Naive thymus-derived CD4-positive, alpha-beta T cell (primary cell): ENCODE measurements around the gene ACOT2. TPM values are rescaled to one million over a fixed set of nuclear protein-coding genes. Genes with fewer than 3 reads are reported as not detected.

Experiments
- ATAC-seq: fragments of 150-1000 bp; cut with Tn5 transposase; 2 replicates; pipeline ENCODE4 v1.10.0; 2021; ENCODE audit warnings: mild to moderate bottlenecking, moderate library complexity
- CTCF ChIA-PET: fragments of 350-600 bp; sonication (Branson Sonifier 250); formaldehyde crosslinking; loops from one replicate; lab custom pipeline; 2021; ENCODE audit warnings: antibody characterized with exemption; lab: Charles Lee
- POLR2A ChIA-PET: fragments of 350-600 bp; sonication (Branson Sonifier 250); formaldehyde crosslinking; loops from one replicate; lab custom pipeline; 2021; ENCODE audit warnings: antibody characterized with exemption, inconsistent platforms; lab: Charles Lee
- DNase-seq, 9 donors: peaks; one replicate each; pipeline versions ENCODE4 v3.0.0 to v3.0.0-alpha.2; 2020 to 2022; ENCODE audit warnings: mixed read lengths in 1 of 9
- H3K27ac ChIP-seq: one replicate; pipeline ENCODE4 v1.7.0; 2013; ENCODE audit warnings: mild to moderate bottlenecking, low read depth, low read length, moderate library complexity
- H3K27me3 ChIP-seq, 2 donors: one replicate each; pipeline ENCODE4 v1.7.0; 2013; ENCODE audit warnings: low read length in 2 of 2, mild to moderate bottlenecking in 2 of 2, moderate library complexity in 2 of 2; ENCODE audit not compliant: control insufficient read depth in 2 of 2, insufficient read depth in 2 of 2
- H3K36me3 ChIP-seq, 3 experiments: 1 replicate in 2 of 3; 2 replicates in 1 of 3; pipeline ENCODE4 v1.7.0; 2013; ENCODE audit warnings: low read length in 3 of 3, mild to moderate bottlenecking in 3 of 3, moderate library complexity in 1 of 3; ENCODE audit not compliant: insufficient read depth in 3 of 3, control insufficient read depth in 2 of 3
- H3K4me1 ChIP-seq, 2 donors: one replicate each; pipeline ENCODE4 v1.7.0; 2013; ENCODE audit warnings: low read length in 2 of 2, mild to moderate bottlenecking in 2 of 2, moderate library complexity in 1 of 2; ENCODE audit not compliant: control insufficient read depth in 2 of 2, insufficient read depth in 2 of 2
- H3K4me3 ChIP-seq: 2 replicates; pipeline ENCODE4 v1.7.0; 2013; ENCODE audit warnings: mild to moderate bottlenecking, low read length
- H3K9me3 ChIP-seq, 3 experiments: 1 replicate in 2 of 3; 2 replicates in 1 of 3; pipeline ENCODE4 v1.7.0; 2013; ENCODE audit warnings: low read length in 3 of 3; ENCODE audit not compliant: control insufficient read depth in 2 of 3
- H3K27ac Mint-ChIP-seq, 9 donors: one replicate each; pipeline ENCODE4 v1.8.0; 2020 to 2022; ENCODE audit warnings: mixed read lengths in 9 of 9, mild to moderate bottlenecking in 8 of 9, moderate library complexity in 5 of 9, inconsistent platforms in 2 of 9
- H3K27me3 Mint-ChIP-seq, 5 donors: one replicate each; pipeline ENCODE4 v1.8.0; 2021 to 2022; ENCODE audit warnings: mixed read lengths in 5 of 5, mild to moderate bottlenecking in 1 of 5
- H3K36me3 Mint-ChIP-seq, 5 donors: one replicate each; pipeline ENCODE4 v1.8.0; 2020 to 2022; ENCODE audit warnings: mixed read lengths in 5 of 5, mild to moderate bottlenecking in 3 of 5, inconsistent platforms in 1 of 5
- H3K4me1 Mint-ChIP-seq, 7 donors: one replicate each; pipeline ENCODE4 v1.8.0; 2020 to 2022; ENCODE audit warnings: mixed read lengths in 7 of 7, mild to moderate bottlenecking in 3 of 7, inconsistent platforms in 1 of 7
- H3K4me3 Mint-ChIP-seq, 10 donors: one replicate each; pipeline ENCODE4 v1.8.0; 2020 to 2022; ENCODE audit warnings: mild to moderate bottlenecking in 10 of 10, mixed read lengths in 10 of 10, moderate library complexity in 6 of 10, inconsistent platforms in 2 of 10
- H3K9me3 Mint-ChIP-seq, 11 donors: one replicate each; pipeline ENCODE4 v1.8.0; 2020 to 2022; ENCODE audit warnings: mixed read lengths in 11 of 11, mild to moderate bottlenecking in 4 of 11, inconsistent platforms in 1 of 11, moderate library complexity in 1 of 11
- intact Hi-C, 2 donors: fragments of 100-400 bp; cut with micrococcal nuclease; formaldehyde crosslinking; loops; one replicate each; pipeline ENCODE4 v1.15.1; 2023
- polyA plus RNA-seq, 2 donors: library from polyadenylated mRNA; unstranded; fragments of 300-500 nt; fragmentation: Illumina TruSeq; gene quantifications; one replicate each; pipeline ENCODE4 v1.2.3, GENCODE V29; 2021
- total RNA-seq, 6 experiments: library from RNA in 5 of 6; stranded (reverse) in 5 of 6; gene quantifications; 1 replicate in 5 of 6; 2 replicates in 1 of 6; pipeline ENCODE4 v1.2.3 and lab custom pipeline; 2021 to 2026

The ACOT2 gene
- total and polyA plus RNA-seq, 7 experiments from 2014 or later: 8.8 to 36.5 (median 12.5) TPM

DNA sequence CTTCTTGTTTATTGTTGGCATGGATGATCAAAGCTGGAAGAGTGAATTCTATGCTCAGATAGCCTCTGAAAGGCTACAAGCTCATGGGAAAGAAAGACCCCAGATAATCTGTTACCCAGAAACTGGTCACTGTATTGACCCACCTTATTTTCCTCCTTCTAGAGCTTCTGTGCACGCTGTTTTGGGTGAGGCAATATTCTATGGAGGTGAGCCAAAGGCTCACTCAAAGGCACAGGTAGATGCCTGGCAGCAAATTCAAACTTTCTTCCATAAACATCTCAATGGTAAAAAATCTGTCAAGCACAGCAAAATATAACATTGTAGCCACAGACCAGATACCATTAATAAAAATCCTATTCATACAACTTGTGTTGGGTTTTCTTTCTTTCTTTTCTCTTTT, 50.5 kb downstream of the ACOT2 start:
- intact Hi-C loops: no loop called here
- peaks cover 0 to 2% (median 0%) of the 10 kb centered on the region in 5 donors for H3K27me3 Mint-ChIP-seq
- no peak overlapping the region for H3K27ac Mint-ChIP-seq
- no peaks in the 10 kb centered on the region for H3K9me3 Mint-ChIP-seq
- H3K4me1 Mint-ChIP-seq: no peaks in the 10 kb centered on the region
- Histone ChIP-seq H3K4me1 (no peaks in the 10 kb centered on the region), H3K27me3 (no peaks in the 10 kb centered on the region), H3K27ac (no peak overlapping the region), H3K36me3 (no peaks in the 10 kb centered on the region), H3K4me3 (no peak overlapping the region), H3K9me3 (no peaks in the 10 kb centered on the region)
- DNase-seq: no peak
- H3K4me3 Mint-ChIP-seq: no peak overlapping the region
- H3K36me3 Mint-ChIP-seq: no peaks in the 10 kb centered on the region
- no peak for ATAC-seq
- ChIA-PET POLR2A (interaction anchor here (0.5 to 1.2 kb wide), 2 partner anchors 25 to 562 kb away, joined by 3 read pairs; partner anchors contain the start of gene DNAL1), CTCF (interaction anchor here (1.0 kb wide), 1 partner anchor 110 kb away, joined by 4 read pairs; no protein-coding TSS in a partner anchor)

DNA sequence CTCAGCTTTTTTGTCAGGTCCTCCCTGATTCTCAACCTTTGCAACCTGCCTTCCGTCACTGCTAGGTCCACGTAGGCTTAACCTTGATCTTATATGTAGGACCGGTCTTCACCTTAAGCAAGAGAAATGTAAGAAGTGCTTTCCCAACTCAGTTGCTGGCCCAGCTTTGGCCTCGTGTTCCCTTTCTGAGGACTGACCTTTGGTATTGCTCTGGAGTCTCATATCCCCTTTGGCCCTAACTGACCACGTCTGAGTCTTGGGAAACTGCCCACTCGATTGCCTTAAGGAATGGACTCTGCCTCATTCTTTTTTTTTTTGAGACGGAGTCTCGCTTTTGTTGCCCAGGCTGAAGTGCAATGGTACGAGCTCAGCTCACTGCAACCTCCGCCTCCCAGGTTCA, 51.3 kb downstream of the ACOT2 start:
- H3K27ac ChIP-seq: no peak overlapping the region
- CTCF ChIA-PET: interaction anchor here (0.8 to 1.0 kb wide), 2 partner anchors 111 to 112 kb away, joined by 4 read pairs; no protein-coding TSS in a partner anchor

DNA sequence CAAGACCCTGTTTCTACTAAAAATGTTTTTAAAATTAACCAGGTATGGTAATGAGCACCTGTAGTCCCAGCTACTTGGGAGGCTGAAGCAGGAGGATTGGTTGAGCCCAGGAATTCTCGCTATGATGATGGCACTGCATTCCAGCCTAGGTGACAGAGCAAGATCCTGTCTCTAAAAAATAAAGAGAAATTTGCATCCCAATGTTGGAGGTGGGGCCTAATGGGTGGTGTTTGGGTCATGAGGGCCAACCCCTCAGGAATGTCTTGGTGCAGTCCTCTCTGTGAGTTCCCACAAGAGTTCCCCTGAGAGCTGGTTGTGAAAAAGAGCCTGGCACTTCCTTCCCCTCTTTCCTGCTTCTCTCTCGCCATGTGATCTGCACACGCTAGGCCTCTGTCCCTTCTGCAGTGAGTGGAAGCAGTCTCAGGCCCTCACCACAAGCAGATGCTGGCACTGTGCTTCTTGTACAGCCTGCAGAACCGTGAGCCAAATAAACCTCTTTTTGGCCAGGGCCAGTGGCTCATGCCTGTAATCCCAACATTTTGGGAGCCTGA, 54.6 kb downstream of the ACOT2 start:
- no peak overlapping the region for H3K27ac Mint-ChIP-seq
- H3K36me3 Mint-ChIP-seq: no peaks in the 10 kb centered on the region
- peaks cover 0 to 5% (median 0%) of the 10 kb centered on the region in 5 donors for H3K27me3 Mint-ChIP-seq
- intact Hi-C loops: no loop called here
- DNase-seq (no peak), ATAC-seq (no peak)
- no peaks in the 10 kb centered on the region for H3K9me3 Mint-ChIP-seq
- no peaks in the 10 kb centered on the region for H3K4me1 Mint-ChIP-seq
- Histone ChIP-seq H3K4me3 (no peak overlapping the region), H3K36me3 (no peaks in the 10 kb centered on the region), H3K9me3 (no peaks in the 10 kb centered on the region), H3K4me1 (no peaks in the 10 kb centered on the region), H3K27me3 (no peaks in the 10 kb centered on the region), H3K27ac (no peak overlapping the region)
- H3K4me3 Mint-ChIP-seq: no peak overlapping the region
- ChIA-PET CTCF (no interaction called here), POLR2A (interaction anchor here (0.7 kb wide), 1 partner anchor 96 kb away, joined by 3 read pairs; no protein-coding TSS in a partner anchor)

More for the DNA sequence above, 51.3 kb downstream of the ACOT2 start:
- Mint-ChIP-seq H3K27ac (no peak overlapping the region), H3K36me3 (no peaks in the 10 kb centered on the region), H3K4me3 (no peak overlapping the region), H3K9me3 (no peaks in the 10 kb centered on the region), H3K4me1 (no peaks in the 10 kb centered on the region), H3K27me3 (peaks cover 0 to 2% (median 0%) of the 10 kb centered on the region in 5 donors)
- POLR2A ChIA-PET: no interaction called here
- H3K4me3 ChIP-seq: no peak overlapping the region
- H3K36me3 ChIP-seq: no peaks in the 10 kb centered on the region
- no peaks in the 10 kb centered on the region for H3K9me3 ChIP-seq
- H3K27me3 ChIP-seq: no peaks in the 10 kb centered on the region
- intact Hi-C loops: no loop called here
- ATAC-seq: no peak
- no peak for DNase-seq
- no peaks in the 10 kb centered on the region for H3K4me1 ChIP-seq

Other genes with a start within 250 kb of the ACOT2 start
- 10 to 100 TPM; 48.9 to 90.6 (median 49.4) TPM for gene NUMB, start 110.7 kb upstream of the ACOT2 start, total RNA-seq
- gene NUMB, start 110.7 kb upstream of the ACOT2 start, polyA plus RNA-seq: 10 to 100 TPM; 32.7 to 44.5 TPM
- gene RIOX1, start 78.3 kb upstream of the ACOT2 start, total RNA-seq: 10 to 100 TPM; 20.6 to 40.3 (median 28.0) TPM
- gene RIOX1, start 78.3 kb upstream of the ACOT2 start, polyA plus RNA-seq: 10 to 100 TPM; 33.8 to 44.2 TPM
- 1 to 10 TPM; 1.4 to 4.1 (median 2.6) TPM for gene ACOT1, start 32.1 kb upstream of the ACOT2 start, total RNA-seq
- gene ACOT1, start 32.1 kb upstream of the ACOT2 start, polyA plus RNA-seq: 1 to 10 TPM; 2.2 to 2.4 TPM
- gene HEATR4, start 10.3 kb upstream of the ACOT2 start, total RNA-seq: under 1 TPM in 1 of 5 experiments, not detected in 4; 0.65 TPM
- gene HEATR4, start 10.3 kb upstream of the ACOT2 start, polyA plus RNA-seq: under 1 TPM in 1 of 2 donors, not detected in 1; 0.21 TPM
- 1 to 10 TPM in 1 of 5 experiments, under 1 TPM in 4; 0.69 to 1.0 (median 0.89) TPM for gene ACOT4, start 22.7 kb downstream of the ACOT2 start, total RNA-seq
- gene ACOT4, start 22.7 kb downstream of the ACOT2 start, polyA plus RNA-seq: 1 to 10 TPM; 1.8 to 2.6 TPM
- gene ACOT6, start 43.3 kb downstream of the ACOT2 start, total RNA-seq: under 1 TPM in 1 of 5 experiments, not detected in 4; 0.27 TPM
- not detected for gene ACOT6, start 43.3 kb downstream of the ACOT2 start, polyA plus RNA-seq
- gene DNAL1, start 75.8 kb downstream of the ACOT2 start, total RNA-seq: 1 to 10 TPM; 3.6 to 8.4 (median 6.5) TPM
- gene DNAL1, start 75.8 kb downstream of the ACOT2 start, polyA plus RNA-seq: 1 to 10 TPM; 4.2 to 4.5 TPM
- gene PNMA1, start 145.2 kb downstream of the ACOT2 start, total RNA-seq: 10 to 100 TPM; 21.6 to 40.4 (median 37.1) TPM
- gene PNMA1, start 145.2 kb downstream of the ACOT2 start, polyA plus RNA-seq: 10 to 100 TPM; 43.5 to 44.0 TPM